ENCODE data around the gene TOM1L1.

DNA sequence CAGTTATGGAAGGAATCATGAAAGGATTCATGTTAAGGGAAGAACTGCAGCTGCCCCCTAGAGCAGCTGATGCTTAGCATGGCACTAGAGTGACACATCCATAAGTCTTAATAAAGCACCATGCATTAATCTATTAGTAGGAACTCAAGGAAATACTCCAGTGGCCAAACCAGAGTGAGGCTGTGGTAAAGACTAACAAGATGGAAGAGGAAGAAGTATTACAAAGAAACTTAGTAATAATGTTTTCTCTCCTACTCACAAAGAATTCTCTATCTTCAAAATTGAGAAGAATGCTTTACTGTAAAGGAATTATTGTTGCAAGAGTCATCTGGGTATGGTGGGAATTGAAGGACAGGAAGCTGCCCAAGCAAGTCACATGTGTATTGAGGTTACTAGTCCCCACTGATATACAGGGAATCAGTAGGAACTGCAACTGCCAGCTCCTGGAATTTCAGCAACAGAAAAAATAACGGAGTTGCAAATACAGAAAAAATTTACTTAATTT is 29.9 kb upstream of the TOM1L1 start:
- TF ChIP-seq, protein P1, sequence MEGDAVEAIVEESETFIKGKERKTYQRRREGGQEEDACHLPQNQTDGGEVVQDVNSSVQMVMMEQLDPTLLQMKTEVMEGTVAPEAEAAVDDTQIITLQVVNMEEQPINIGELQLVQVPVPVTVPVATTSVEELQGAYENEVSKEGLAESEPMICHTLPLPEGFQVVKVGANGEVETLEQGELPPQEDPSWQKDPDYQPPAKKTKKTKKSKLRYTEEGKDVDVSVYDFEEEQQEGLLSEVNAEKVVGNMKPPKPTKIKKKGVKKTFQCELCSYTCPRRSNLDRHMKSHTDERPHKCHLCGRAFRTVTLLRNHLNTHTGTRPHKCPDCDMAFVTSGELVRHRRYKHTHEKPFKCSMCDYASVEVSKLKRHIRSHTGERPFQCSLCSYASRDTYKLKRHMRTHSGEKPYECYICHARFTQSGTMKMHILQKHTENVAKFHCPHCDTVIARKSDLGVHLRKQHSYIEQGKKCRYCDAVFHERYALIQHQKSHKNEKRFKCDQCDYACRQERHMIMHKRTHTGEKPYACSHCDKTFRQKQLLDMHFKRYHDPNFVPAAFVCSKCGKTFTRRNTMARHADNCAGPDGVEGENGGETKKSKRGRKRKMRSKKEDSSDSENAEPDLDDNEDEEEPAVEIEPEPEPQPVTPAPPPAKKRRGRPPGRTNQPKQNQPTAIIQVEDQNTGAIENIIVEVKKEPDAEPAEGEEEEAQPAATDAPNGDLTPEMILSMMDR (IDR thresholded peaks at IDR 0.05) = no peak
- TF ChIP-seq POLR2AphosphoS5 (IDR thresholded peaks at IDR 0.05) = no peak

Data from transverse colon (tissue), 4 donors.